Muscle layer of colon (tissue), 2 donors: ENCODE measurements around the gene DPM1.

ENCODE experiments used
- H3K27ac ChIP-seq: one replicate; pipeline ENCODE4 v1.7.0; 2013; ENCODE audit warnings: low read depth, mild to moderate bottlenecking, low read length, moderate library complexity
- H3K27me3 ChIP-seq, 2 donors: one replicate each; pipeline ENCODE4 v1.7.0; 2013; ENCODE audit warnings: low read length in 2 of 2, mild to moderate bottlenecking in 2 of 2; ENCODE audit not compliant: insufficient read depth in 2 of 2, control insufficient read depth in 1 of 2
- H3K36me3 ChIP-seq: one replicate; pipeline ENCODE4 v1.7.0; 2013; ENCODE audit warnings: mild to moderate bottlenecking, low read length; ENCODE audit not compliant: insufficient read depth
- H3K4me1 ChIP-seq: one replicate; pipeline ENCODE4 v1.7.0; 2013; ENCODE audit warnings: mild to moderate bottlenecking, low read length; ENCODE audit not compliant: insufficient read depth
- H3K4me3 ChIP-seq, 2 donors: one replicate each; pipeline ENCODE4 v1.7.0; 2013; ENCODE audit warnings: low read length in 2 of 2, low read depth in 1 of 2, mild to moderate bottlenecking in 1 of 2, moderate library complexity in 1 of 2
- H3K9ac ChIP-seq: one replicate; pipeline ENCODE4 v1.7.0; 2013; ENCODE audit warnings: low read length
- H3K9me3 ChIP-seq: one replicate; pipeline ENCODE4 v1.7.0; 2013; ENCODE audit warnings: mild to moderate bottlenecking, low read length
- donor health status: abdominal sarcoma.
- donor health status: Adenocarcinoma of cecum.

The DPM1 gene

DNA sequence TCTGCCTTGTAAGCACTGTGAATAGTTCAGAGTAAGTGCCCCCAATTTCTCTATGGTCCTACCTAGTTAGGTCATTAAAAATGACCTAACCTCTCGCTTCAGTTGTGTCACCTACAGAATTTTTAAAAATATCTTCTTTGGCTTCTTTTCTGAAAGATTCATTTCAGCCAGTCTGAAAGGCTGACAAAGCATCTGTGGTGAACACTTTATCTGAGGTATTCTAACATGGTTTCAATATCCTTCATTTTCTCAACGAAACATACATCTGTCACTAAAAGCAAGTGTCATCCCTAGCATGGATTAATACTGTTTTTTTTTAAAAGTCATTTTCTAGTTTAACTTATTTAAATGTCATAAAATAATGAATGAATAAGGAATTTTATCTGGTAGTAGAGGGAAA is 5.1 kb downstream of the DPM1 start:
- H3K9ac ChIP-seq, result no peak overlapping the region
- H3K27ac ChIP-seq, result no peak overlapping the region
- no peak overlapping the region for H3K4me3 ChIP-seq
- H3K27me3 ChIP-seq, result no peaks in the 10 kb centered on the region
- H3K9me3 ChIP-seq, result no peaks in the 10 kb centered on the region
- H3K36me3 ChIP-seq, result peaks cover 17% of the 10 kb centered on the region
- peaks cover 15% of the 10 kb centered on the region for H3K4me1 ChIP-seq

DNA sequence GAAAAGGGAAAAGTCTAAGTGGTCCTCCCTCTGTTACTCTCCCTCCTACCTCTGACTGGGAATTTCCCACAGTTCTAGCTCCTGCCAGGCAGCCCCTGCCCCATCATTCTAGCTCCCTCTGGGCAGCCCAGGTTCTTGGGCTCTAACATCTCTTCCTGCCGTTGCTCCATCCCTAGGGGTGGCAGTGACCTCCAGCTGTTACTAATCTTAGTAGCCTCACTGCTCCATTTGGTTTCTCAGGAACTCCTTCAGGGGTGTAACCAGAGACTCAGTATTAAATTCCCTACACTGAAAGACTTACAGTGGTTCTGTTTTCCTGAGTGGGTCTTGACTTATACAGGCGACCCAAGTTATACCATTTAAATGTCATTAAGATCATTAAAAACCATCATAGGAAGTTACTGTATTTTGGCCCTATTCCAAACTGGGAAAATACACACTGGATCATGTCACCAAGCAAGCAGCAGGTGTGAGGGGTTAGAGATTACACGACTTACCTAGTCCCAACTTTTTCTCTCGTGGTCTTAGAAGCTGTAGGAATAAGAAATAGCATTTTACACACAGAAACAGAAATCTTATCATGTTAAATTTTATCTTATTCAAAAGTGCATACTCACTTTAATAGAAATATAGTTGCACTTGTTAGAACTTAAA is 10.1 kb downstream of the DPM1 start:
- no peak overlapping the region for H3K27ac ChIP-seq
- H3K27me3 ChIP-seq, result no peaks in the 10 kb centered on the region
- H3K36me3 ChIP-seq, result peaks cover 54% of the 10 kb centered on the region
- H3K9me3 ChIP-seq, result no peaks in the 10 kb centered on the region
- H3K9ac ChIP-seq, result no peak overlapping the region
- no peak overlapping the region for H3K4me3 ChIP-seq
- no peaks in the 10 kb centered on the region for H3K4me1 ChIP-seq

- Histone ChIP-seq H3K9ac (no peak overlapping the region), H3K36me3 (peaks cover 73% of the 10 kb centered on the region), H3K4me3 (no peak overlapping the region)
These were observed 15.3 kb downstream of the DPM1 start for GRCh38 chr20:50943069-50943468.

DNA sequence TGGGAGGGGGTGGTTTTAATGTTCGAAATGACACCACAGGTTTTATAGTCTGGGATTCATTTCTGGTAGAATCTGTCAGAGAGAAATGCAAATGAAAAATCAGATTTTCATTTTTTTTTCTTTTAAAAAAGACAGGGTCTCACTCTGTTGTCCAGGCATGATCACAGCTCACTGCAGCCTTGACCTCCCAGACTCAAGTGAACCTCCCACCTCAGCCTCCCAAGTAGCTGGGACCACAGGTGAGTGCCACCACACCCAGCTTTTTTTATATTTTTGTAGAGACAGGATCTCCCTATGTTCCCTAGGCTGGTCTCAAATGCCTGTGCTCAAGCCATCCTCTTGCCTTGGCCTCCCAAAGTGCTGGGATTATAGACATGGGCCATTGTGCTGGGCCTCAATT is 24.7 kb downstream of the DPM1 start:
- H3K27me3 ChIP-seq, result no peaks in the 10 kb centered on the region
- H3K4me3 ChIP-seq, result no peak overlapping the region
- peaks cover 15% of the 10 kb centered on the region for H3K4me1 ChIP-seq
- no peaks in the 10 kb centered on the region for H3K9me3 ChIP-seq
- H3K9ac ChIP-seq, result no peak overlapping the region
- no peak overlapping the region for H3K27ac ChIP-seq
- peaks cover 17% of the 10 kb centered on the region for H3K36me3 ChIP-seq

More at GRCh38 chr20:50943069-50943468, 15.3 kb downstream of the DPM1 start:
- H3K27ac ChIP-seq, result no peak overlapping the region
- H3K4me1 ChIP-seq, result no peaks in the 10 kb centered on the region
- no peaks in the 10 kb centered on the region for H3K9me3 ChIP-seq
- no peaks in the 10 kb centered on the region for H3K27me3 ChIP-seq

DNA sequence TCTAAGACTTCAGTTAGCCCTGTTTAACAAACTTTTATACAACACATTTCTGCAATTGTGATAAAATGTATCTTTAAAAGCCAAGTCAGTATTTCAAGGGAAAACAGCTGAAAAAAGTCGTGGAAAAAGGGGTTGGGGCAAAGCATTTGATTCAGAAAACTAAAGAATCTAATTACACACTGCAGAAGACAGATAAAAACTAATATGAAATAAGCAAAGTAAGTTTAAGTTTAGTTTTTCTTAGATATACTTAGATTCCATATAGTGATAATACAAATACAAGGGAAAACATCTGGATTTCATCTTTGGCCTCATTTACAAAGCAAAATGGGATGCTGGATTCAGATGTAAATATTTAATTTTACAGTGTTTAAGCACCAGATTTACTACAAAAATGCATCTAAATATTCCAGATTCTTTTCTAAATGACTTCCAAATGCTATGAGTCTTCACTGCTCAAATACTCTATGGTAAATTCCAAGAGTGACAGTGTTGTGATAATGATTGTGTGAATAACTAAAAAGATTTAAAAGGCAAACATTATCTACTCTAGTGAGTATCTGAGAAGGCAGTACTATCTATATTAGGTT is 25.5 kb downstream of the DPM1 start:
- Histone ChIP-seq H3K27ac (no peak overlapping the region), H3K36me3 (peaks cover 21% of the 10 kb centered on the region), H3K4me3 (no peak overlapping the region), H3K9me3 (no peaks in the 10 kb centered on the region), H3K9ac (no peak overlapping the region), H3K27me3 (no peaks in the 10 kb centered on the region), H3K4me1 (peaks cover 23% of the 10 kb centered on the region)

DNA sequence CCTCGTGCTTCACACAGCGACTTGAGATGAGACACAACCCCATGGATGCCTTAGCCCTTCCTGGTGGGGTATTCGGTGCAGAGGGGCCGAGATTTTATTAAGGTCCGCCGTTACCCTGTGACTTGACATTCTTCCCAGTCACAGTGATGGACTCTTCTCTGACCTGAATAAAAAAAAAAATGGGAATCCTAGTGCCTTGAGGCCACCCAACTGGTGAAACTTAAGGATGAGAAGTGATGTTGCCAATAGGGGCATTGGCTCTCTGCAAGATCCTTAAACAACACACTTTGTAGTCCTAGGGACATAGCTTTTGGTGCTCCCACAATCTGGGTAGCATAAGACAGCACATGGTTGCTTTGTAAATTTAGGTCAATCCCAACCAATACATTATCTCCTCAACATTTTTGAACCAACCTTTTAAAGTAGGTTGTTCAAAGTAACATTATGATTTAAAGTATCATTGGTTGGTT is 26.3 kb downstream of the DPM1 start:
- H3K9me3 ChIP-seq, result no peaks in the 10 kb centered on the region
- H3K9ac ChIP-seq, result peak overlapping the region; percentile 11

GRCh38 chr20:50931306-50932015 is 26.9 kb downstream of the DPM1 start, which contains the start of gene ADNP:
Gene ADNP (minus strand): TSS chr20:50931437. CDS start chr20:50903996, 27,441 bp downstream.
- peak within 1 kb of the TSS; percentile 98 for H3K27ac ChIP-seq
- H3K4me1 ChIP-seq, result peaks cover 29% of the 10 kb centered on the region
- peaks cover 21% of the 10 kb centered on the region for H3K36me3 ChIP-seq
- peak within 1 kb of the TSS; percentile 50 to 68 for H3K4me3 ChIP-seq
- no peaks in the 10 kb centered on the region for H3K27me3 ChIP-seq
- no peaks in the 10 kb centered on the region for H3K9me3 ChIP-seq
- peak within 1 kb of the TSS; percentile 11 for H3K9ac ChIP-seq

More for the DNA sequence above, 26.3 kb downstream of the DPM1 start:
- Histone ChIP-seq H3K4me1 (peaks cover 28% of the 10 kb centered on the region), H3K4me3 (peak overlapping the region; percentile 41 to 50), H3K36me3 (peaks cover 21% of the 10 kb centered on the region), H3K27ac (peak overlapping the region; percentile 98), H3K27me3 (no peaks in the 10 kb centered on the region)

DNA sequence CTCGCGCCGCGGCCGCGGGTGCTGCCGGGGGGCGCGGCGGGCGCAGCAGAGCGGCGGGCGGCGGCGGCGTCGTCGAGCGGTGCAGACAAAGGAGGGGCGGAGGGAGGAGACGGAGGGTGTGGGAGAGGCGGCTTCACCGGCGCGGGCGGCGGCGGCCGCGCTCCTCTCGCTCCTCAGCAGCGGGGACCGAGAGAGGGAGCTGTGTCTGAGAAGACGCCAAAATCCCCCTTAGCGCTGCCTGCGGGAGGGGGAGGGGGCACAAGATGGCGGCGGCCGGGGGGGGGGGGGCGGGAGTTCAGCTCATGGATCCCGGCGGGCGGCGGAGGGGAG is 27.4 kb downstream of the DPM1 start:
- Histone ChIP-seq H3K27ac (peak overlapping the region; percentile 98), H3K9me3 (no peaks in the 10 kb centered on the region), H3K27me3 (no peaks in the 10 kb centered on the region), H3K4me3 (peak overlapping the region in 1 of 2 donors; percentile 41), H3K36me3 (peaks cover 21% of the 10 kb centered on the region), H3K4me1 (peaks cover 31% of the 10 kb centered on the region), H3K9ac (no peak overlapping the region)

DNA sequence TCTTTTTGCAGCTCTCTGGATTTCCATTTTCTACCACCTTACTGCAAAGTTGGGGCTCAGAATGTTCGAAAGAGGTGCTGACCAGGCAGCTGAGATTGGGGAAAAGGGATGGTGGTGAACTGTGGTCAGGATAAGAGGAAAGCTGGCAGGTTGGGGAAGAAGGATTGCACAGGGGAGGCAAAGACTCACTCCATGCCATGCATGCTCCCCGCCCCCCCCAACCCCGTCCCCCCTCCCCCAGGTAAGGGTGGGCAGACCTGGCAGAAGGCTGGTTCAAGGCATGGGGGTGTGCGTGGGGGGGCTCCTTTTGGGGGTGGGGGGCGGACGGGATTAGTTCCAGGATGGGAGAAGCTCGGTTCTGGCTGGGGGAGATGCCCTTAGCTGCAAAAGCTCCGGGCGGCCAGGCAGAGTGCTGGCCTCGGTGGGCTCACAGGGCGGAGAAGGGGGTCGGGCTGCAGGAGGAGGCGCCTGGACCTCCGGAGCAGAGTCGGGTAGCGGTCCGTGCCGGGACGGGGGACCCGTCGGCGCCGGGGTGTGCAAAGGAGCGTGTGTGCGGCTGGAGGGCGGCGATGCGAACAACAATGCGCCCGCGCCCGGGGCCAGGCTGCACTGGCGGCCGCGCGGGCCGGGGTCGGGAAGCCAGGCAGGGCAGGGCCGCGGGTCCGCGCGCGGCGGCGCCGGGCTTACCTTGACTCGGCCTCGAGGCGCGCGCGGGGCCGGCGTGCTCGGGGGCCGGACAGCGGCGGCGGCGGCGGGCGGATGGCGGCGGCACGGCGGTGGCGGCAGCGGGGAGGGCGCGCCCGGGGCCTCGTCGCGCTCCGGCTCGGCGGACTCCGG is 28.0 kb downstream of the DPM1 start:
- peak overlapping the region; percentile 68 to 81 for H3K4me3 ChIP-seq
- H3K9me3 ChIP-seq, result no peaks in the 10 kb centered on the region
- peak overlapping the region; percentile 42 for H3K9ac ChIP-seq
- peaks cover 37% of the 10 kb centered on the region for H3K4me1 ChIP-seq
- peaks cover 17% of the 10 kb centered on the region for H3K36me3 ChIP-seq
- H3K27me3 ChIP-seq, result no peaks in the 10 kb centered on the region
- H3K27ac ChIP-seq, result peak overlapping the region; percentile 87

GRCh38 chr20:50929299-50930138 is 28.8 kb downstream of the DPM1 start:
- H3K9ac ChIP-seq, result peak overlapping the region; percentile 42
- H3K4me1 ChIP-seq, result peaks cover 45% of the 10 kb centered on the region
- H3K36me3 ChIP-seq, result peaks cover 13% of the 10 kb centered on the region
- H3K9me3 ChIP-seq, result no peaks in the 10 kb centered on the region
- peak overlapping the region; percentile 68 to 81 for H3K4me3 ChIP-seq
- H3K27ac ChIP-seq, result peak overlapping the region; percentile 53
- no peaks in the 10 kb centered on the region for H3K27me3 ChIP-seq
